ENCODE data around the gene SGSH.
"Not testable (repeated sequence)": the region's sequence is repeated elsewhere in the genome, so short reads cannot be mapped to it uniquely, and the experiment has no call there.

Gene SGSH

GRCh38 chr17:80220054-80220735 is at the start of gene SGSH, which contains the start of gene SLC26A11:
Gene SGSH, minus strand, starts transcription at chr17:80220333. Its CDS starts 20 bp downstream, at chr17:80220313.
Gene SLC26A11, plus strand, starts transcription at chr17:80220427. Its CDS starts 1,134 bp downstream, at chr17:80221561.
- DNase-seq (ENCODE audit: low read depth in 1 of 2, low spot score in 1 of 2), result peak; percentile 40 to 47

DNA sequence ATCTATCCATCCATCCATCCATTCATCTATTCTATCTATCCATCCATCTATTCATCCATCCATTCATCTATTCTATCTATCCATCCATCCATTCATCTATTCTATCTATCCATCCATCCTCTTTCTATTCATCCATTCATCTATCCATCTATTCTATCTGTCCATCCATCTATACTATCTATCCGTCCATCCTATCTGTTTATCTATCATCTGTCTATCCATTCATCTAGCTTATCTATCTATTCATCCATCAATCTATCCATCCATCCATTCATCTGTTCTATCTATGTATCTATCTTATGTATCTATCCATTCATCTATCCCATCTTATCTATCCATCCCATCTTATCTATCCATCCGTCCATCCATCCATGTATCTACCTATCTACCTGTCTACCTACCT is 49.3 kb upstream of the SGSH start:
- DNase-seq (ENCODE audit: low read depth in 1 of 2, low spot score in 1 of 2), result no peak

- DNase-seq (ENCODE audit: low read depth in 1 of 2, low spot score in 1 of 2), result no peak
Measured at GRCh38 chr17:80268427-80268826, 48.3 kb upstream of the SGSH start.

DNA sequence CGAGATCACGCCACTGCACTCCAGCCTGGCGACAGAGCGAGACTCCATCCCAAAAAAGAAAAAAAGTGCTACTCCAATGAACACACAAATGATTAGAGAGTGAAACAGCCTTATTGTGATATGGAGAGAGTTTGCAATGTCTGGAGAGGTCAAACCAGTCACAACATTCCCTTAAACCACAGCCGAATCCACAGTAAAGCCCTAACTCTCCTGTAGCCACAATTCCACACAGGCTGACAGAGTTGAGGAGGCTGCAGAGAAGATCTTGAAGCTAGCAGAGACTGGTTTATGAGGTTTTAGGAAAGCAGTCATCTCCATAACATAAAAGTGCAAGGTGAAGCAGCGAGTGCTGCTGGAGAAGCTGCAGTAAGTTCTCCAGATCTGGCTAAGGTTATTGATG is 47.3 kb upstream of the SGSH start:
- no peak for DNase-seq (ENCODE audit: low read depth in 1 of 2, low spot score in 1 of 2)

DNA sequence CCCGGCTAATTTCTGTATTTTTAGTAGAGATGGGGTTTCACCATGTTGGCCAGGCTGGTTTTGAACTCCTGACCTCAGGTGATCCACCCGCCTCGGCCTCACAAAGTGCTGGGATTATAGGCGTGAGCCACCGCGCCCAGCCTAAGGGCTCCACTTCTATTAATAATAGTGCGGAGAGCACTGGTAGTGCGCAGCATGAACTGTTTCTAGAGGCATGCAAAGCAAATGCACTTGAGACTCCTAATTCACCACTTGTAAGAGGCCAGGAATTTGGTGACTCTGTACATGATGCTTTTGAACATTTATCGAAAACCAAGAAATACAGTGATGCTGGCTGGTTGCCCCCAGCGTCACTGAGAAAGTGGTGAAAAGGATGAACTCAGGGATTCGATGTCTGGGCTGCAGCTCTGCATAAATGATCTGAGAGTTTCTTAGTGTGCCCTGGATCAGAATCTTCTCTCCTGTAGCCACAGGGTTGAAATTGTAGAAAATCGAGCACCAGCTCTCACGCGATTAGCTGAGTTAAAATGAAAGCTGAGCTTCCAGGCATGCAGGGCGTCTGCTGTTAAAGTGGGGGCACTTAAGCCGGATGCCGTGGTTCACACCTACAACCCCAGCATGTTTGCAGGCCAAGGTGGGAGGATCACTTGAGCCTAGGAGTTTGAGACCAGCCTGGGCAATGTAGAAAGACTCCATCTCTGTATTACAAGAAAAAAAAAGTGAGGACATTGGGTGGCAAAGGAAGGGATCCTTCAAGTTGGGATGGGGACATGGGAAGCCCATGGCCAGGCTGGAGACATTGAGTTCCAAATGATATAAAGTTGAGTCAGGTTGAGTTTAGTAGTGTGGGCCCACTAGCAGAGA is 45.3 kb upstream of the SGSH start:
- peak; percentile 46 to 62 for DNase-seq (ENCODE audit: low read depth in 1 of 2, low spot score in 1 of 2)

GRCh38 chr17:80264205-80265075 is 44.3 kb upstream of the SGSH start:
- DNase-seq (ENCODE audit: low read depth in 1 of 2, low spot score in 1 of 2), result peak in 1 of 2 donors; percentile 39

GRCh38 chr17:80263253-80264204 is 43.4 kb upstream of the SGSH start:
- peak; percentile 56 to 77 for DNase-seq (ENCODE audit: low read depth in 1 of 2, low spot score in 1 of 2)

DNA sequence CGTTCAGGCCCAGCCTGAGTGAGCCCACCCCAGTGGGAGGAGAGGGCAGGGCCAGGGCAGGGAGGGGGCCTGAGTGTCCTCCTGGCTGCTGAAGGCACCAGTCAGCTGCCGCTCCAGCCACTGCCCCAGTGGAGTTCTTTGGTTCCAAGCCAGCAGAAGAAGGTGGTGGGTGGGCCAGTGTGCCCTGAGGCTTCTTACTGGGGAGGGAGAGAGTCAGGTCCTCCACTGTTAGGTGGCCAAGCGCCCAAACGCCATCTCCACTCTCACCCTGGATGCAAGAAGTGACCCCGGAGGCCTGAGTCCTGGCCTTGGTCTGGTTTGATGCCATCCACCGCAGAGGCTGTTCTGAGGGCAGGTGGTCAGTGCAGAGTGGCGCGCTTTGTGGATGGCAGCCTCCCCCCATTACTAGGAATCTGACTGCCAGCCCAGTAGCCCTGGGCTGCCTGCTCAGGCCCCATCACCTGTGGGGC is 42.7 kb upstream of the SGSH start:
- DNase-seq (ENCODE audit: low read depth in 1 of 2, low spot score in 1 of 2), result no peak

DNA sequence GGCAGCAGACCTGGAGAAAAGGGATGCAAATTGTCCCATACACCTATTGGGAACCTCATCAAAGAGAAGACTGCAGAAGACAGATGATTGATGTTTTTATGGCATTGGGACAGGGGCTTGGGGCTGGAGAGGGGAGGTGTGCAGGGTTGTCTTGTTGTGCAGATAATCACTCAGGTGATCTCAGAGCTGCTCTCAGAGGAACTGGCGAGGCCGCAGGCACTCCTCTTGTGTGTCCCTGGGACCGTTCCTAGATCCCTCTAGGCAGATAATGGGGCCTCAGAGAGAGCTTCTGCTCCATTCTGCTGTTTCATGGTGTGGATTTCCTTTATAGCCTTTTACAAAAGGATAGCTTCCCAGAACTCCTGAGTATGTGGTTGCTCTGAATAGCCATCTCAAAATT is 42.2 kb upstream of the SGSH start:
- DNase-seq (ENCODE audit: low read depth in 1 of 2, low spot score in 1 of 2), result no peak

DNA sequence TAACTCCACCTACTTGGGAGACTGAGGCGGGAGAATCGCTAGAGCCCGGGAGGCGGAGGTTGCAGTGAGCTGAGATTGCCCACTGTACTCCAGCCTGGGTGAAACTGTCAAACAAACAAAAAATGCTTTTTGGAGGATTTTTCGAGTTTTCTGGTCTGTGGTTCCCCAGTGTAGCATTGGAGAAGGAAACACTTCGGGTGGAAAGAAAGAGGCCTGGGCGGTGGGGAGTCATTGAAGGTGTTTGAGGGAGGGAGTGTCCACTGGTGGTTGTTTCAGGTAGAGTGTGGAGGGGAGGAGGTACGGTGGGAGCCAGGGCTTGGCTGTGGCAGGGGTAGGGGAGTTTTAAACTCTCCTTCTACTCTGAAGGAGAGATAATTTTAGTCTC is 41.8 kb upstream of the SGSH start:
- no peak for DNase-seq (ENCODE audit: low read depth in 1 of 2, low spot score in 1 of 2)

DNA sequence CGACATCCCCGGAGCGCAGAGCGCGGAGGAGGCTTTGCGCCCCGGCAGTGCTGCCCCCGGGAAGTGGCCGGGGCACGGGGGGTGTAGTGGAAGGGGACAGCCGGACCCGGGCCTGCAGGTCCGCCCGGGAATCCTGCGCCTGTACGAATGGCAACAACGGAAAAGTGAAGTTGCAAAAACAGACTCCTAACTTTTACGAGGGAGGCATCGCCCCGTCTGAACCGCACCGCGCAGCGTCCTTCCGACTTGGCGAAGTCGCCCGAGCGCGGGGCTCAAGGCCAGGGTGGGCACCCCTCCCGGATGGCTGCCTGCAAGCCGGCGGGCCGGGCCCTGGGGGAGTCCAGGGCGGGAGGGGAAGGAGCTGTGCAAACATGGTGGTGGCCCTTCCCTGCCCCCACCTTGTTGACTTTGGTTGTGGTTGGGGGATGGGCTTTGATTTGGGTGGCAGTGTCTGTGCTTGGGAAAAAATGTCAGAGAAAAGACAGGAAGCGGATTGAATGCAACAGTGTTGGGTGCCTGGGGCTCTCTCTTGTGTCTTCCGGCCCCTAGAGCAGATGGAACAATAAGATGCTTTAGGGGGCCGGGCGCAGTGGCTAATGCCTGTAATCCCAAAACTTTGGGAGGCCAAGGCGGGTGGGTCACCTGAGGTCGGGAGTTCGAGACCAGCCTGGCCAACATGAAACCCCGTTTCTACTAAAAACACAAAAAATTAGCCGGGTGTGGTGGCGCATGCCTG is 41.2 kb upstream of the SGSH start:
- DNase-seq (ENCODE audit: low read depth in 1 of 2, low spot score in 1 of 2), result peak; percentile 44

DNA sequence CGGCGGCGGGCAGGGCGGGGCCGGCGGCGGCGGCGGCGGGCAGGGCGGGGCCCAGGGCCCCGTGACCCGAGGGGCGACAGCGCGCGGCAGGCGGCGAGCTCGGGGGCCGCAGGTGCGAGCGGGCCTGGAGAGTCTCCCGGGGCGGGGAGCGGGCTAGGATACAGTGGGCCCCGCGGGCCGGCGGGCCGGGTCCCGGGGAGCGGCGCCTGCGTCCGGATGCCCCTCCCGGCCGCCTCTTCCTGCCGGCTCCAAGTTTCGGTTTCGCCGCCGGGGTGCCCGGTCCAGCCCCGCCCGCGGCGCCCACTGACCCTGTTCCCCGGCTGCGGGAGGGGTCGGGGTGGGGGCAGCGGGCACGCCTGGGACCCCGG is 40.6 kb upstream of the SGSH start, which contains the start of gene RNF213:
Gene RNF213, plus strand, starts transcription at position 62 of the 368 bp plus-strand sequence. CDS start 2,830 bp downstream, outside the sequence.
- DNase-seq (ENCODE audit: low read depth in 1 of 2, low spot score in 1 of 2), result peak in 1 of 2 donors; percentile 48

- peak; percentile 41 to 81 for DNase-seq (ENCODE audit: low read depth in 1 of 2, low spot score in 1 of 2)
Measured at GRCh38 chr17:80260069-80260535, 40.0 kb upstream of the SGSH start.

GRCh38 chr17:80259457-80260068 is 39.4 kb upstream of the SGSH start:
- DNase-seq (ENCODE audit: low read depth in 1 of 2, low spot score in 1 of 2), result no peak

GRCh38 chr17:80258296-80258695 is 38.2 kb upstream of the SGSH start:
- not testable (repeated sequence) for DNase-seq (ENCODE audit: low read depth in 1 of 2, low spot score in 1 of 2)

DNA sequence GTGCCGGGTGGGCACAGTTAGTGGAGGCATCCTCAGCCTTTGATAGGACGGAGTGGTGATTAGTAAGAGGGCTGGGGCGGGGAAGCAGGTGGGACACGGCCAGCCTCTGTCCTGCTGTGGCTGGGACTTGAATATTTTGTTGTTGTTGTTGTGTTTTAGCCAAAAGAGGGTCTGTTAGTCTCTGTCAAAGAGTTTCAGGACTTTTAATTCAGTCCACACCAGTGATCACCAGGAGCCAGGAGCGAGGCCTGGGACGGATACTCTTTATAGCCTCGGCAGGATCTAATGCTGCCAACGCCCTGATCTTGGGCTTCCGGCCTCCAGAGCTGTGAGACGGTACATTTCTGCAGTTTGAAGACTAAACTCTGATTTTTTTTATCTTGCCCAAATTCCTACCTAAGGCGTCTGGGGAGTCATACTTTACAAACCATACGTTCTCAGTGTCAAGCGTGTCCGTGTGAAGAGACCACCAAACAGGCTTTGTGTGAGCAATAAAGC is 37.6 kb upstream of the SGSH start:
- no peak for DNase-seq (ENCODE audit: low read depth in 1 of 2, low spot score in 1 of 2)

GRCh38 chr17:80256034-80256350 is 35.9 kb upstream of the SGSH start:
- DNase-seq (ENCODE audit: low read depth in 1 of 2, low spot score in 1 of 2), result no peak

- peak in 1 of 2 donors; percentile 53 for DNase-seq (ENCODE audit: low read depth in 1 of 2, low spot score in 1 of 2)
Measured at GRCh38 chr17:80254396-80255251, 34.5 kb upstream of the SGSH start.
